ENCODE measurements around the gene MED6.

The MED6 gene

DNA sequence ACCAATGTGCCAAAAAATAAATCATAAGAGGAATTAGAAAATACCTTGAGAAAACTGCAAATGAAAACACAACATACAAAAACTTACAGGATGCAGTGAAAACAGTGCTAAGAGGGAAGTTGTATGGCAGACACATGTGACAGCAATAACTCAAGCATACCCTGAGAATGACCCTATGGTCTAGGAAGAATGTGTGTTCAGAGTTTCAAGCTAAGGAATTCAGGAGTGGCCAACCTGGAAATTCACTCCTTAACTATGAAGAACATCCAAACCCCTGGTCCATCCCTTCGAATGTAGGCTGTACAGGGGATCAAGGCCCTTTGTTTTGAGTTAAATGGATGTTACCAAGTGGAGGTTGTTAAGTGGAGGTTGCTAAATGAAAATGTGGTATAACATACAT is 24.5 kb upstream of the MED6 start:
- no peak for DNase-seq (ENCODE audit: extremely low read depth, low read depth)
- TF ChIP-seq, protein P1, sequence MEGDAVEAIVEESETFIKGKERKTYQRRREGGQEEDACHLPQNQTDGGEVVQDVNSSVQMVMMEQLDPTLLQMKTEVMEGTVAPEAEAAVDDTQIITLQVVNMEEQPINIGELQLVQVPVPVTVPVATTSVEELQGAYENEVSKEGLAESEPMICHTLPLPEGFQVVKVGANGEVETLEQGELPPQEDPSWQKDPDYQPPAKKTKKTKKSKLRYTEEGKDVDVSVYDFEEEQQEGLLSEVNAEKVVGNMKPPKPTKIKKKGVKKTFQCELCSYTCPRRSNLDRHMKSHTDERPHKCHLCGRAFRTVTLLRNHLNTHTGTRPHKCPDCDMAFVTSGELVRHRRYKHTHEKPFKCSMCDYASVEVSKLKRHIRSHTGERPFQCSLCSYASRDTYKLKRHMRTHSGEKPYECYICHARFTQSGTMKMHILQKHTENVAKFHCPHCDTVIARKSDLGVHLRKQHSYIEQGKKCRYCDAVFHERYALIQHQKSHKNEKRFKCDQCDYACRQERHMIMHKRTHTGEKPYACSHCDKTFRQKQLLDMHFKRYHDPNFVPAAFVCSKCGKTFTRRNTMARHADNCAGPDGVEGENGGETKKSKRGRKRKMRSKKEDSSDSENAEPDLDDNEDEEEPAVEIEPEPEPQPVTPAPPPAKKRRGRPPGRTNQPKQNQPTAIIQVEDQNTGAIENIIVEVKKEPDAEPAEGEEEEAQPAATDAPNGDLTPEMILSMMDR (IDR thresholded peaks at IDR 0.05; ENCODE audit: low read depth, low read length, missing control alignments), result no peak
- no peak overlapping the region for H3K4me3 ChIP-seq (replicated peaks; ENCODE audit: low read depth, low read length)

- H3K4me3 ChIP-seq (replicated peaks; ENCODE audit: low read depth, low read length), result no peak overlapping the region
- no peak for DNase-seq (ENCODE audit: extremely low read depth, low read depth)
- TF ChIP-seq, protein P1 (IDR thresholded peaks at IDR 0.05; ENCODE audit: low read depth, low read length, missing control alignments), result peak; percentile 73
These were observed 21.8 kb upstream of the MED6 start for GRCh38 chr14:70622111-70622712.

DNA sequence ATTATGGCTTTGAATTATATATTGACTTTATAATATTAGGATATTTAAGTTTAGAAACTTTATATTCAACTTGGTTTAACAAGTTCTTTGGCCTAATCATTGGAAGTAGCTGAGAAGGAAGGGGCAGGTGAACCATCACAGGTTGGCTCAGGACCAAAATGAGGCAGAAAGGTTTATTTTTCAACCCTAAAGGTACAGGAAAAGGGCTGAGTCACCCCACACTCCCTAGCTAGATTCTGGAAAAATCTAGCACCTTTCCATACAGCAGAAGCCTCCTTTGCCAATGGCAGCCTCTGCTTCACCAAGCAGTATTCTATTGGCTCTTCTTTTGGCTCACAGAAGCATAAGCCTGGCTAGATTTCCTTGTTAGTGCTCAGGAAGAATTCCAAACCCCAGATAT is 19.3 kb upstream of the MED6 start:
- no peak overlapping the region for H3K4me3 ChIP-seq (replicated peaks; ENCODE audit: low read depth, low read length)
- no peak for DNase-seq (ENCODE audit: extremely low read depth, low read depth)
- TF ChIP-seq, protein P1 (IDR thresholded peaks at IDR 0.05; ENCODE audit: low read depth, low read length, missing control alignments), result no peak

DNA sequence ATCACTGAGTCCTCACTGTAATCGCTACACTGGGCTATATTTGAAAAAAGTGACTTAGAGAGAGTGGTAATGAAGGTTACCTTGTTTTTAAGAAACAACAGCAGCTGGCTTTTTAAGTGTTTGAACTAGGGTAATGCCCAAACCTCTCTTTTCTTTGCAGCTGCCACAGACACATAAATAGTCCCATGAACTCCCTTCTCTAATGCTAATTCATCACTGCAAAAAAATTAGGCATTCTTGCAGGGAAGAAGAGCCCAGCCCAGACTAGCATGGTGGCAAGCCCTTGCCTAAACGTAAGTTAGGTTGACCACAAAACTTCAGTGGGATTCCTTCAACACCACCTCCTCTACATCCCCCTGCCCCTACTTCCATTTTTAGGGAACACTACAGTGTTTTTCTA is 17.9 kb upstream of the MED6 start:
- TF ChIP-seq, protein P1 (IDR thresholded peaks at IDR 0.05; ENCODE audit: low read depth, low read length, missing control alignments), result no peak
- no peak for DNase-seq (ENCODE audit: extremely low read depth, low read depth)
- no peak overlapping the region for H3K4me3 ChIP-seq (replicated peaks; ENCODE audit: low read depth, low read length)

DNA sequence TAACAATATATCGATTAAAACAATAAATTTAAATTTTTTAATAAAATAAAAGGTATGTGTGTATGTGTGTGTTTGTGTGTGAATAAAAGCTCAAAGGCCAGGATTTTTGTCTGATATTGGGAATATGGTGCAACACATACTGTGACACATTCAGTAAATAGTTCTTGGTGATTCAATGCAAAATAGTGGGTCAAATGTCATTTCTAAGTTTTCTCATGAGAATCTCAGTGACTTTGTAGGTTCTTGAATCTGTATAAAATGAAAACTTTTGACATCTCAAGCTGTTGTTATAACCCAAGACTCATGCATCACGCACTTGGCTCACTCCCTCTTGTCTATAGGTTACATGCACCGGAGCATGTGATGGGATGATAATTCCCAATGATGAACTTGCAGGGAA is 16.2 kb upstream of the MED6 start:
- no peak overlapping the region for H3K4me3 ChIP-seq (replicated peaks; ENCODE audit: low read depth, low read length)
- no peak for DNase-seq (ENCODE audit: extremely low read depth, low read depth)
- TF ChIP-seq, protein P1 (IDR thresholded peaks at IDR 0.05; ENCODE audit: low read depth, low read length, missing control alignments), result no peak

- no peak overlapping the region for H3K4me3 ChIP-seq (replicated peaks; ENCODE audit: low read depth, low read length)
- no peak for DNase-seq (ENCODE audit: extremely low read depth, low read depth)
- TF ChIP-seq, protein P1 (IDR thresholded peaks at IDR 0.05; ENCODE audit: low read depth, low read length, missing control alignments), result no peak
These were observed 10.8 kb upstream of the MED6 start for GRCh38 chr14:70611216-70611615.

GRCh38 chr14:70602254-70602653 is 1.8 kb upstream of the MED6 start:
- DNase-seq (ENCODE audit: extremely low read depth, low read depth), result no peak
- no peak overlapping the region for H3K4me3 ChIP-seq (replicated peaks; ENCODE audit: low read depth, low read length)
- TF ChIP-seq, protein P1 (IDR thresholded peaks at IDR 0.05; ENCODE audit: low read depth, low read length, missing control alignments), result no peak

Measured in HFF-Myc (cell line).